Gastroesophageal sphincter (tissue), 2 donors: ENCODE data around the gene CCDC7.

ENCODE experiments used
- EP300 ChIP-seq: sonication (generic); formaldehyde crosslinking; IDR thresholded peaks from one replicate; pipeline ENCODE4 v1.6.1; 2017; ENCODE audit warnings: antibody characterized with exemption, mild to moderate bottlenecking
- POLR2AphosphoS5 ChIP-seq: sonication (generic); formaldehyde crosslinking; IDR thresholded peaks from one replicate; pipeline ENCODE4 v1.6.1; 2017; ENCODE audit warnings: antibody characterized with exemption

DNA sequence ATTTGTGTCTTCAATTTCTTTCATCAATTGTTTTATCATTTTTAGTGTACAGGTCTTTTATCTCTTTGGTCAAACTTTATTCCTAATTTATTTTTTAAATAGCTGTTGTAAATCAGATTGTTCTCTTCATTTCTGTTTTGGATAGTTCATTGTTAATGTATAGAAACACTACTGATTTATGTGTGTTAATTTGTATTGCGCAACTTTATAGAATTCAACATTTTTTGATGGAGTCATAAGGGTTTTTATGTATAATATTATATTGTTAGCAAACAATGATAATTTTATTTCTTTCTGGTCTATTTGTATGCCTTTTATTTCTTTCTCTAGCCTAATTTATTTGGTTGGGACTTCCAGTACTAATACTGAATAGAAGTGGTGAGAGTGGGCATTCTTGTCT, 181.2 kb downstream of the CCDC7 start:
- TF ChIP-seq EP300 (no peak), POLR2AphosphoS5 (no peak)
